GM18526 (cell line): ENCODE measurements around the gene EXTL1.

Experiments used
- POLR2A ChIP-seq: IDR thresholded peaks from 3 replicates; pipeline ENCODE4 v1.6.1; 2011; ENCODE audit not compliant: insufficient read length; ENCODE audit errors: extremely low read depth

The EXTL1 gene

GRCh38 chr1:26029054-26029863 lies 7.7 kb downstream of the EXTL1 start:
- TF ChIP-seq POLR2A: no peak

DNA sequence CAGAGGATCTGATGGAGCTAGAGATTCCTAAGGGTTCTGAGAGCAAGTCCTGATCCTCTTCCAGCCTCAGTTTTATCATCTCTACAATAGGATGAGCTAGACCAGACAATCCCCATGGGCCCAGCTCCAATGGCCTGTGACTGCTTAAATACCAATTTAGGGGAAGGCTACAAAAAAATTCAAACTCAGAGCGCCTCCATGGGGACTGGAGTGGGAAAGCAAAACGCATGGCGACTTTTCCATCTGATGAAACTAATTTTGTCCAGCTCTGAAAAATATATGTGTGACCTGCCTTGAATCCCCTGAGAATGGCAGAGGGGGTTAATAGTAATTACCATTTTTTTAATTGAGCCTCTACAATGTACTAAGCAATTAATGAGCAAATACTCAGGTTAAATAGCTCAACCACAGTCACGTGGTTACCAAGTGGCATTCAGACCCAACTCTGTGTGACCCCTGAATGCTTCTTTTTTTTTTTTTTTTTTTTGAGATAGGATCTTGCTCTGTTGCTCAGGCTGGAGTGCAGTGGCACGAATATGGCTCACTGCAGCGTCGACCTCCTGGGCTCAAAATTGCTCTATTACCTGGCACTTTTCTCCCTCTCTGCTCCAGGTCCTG lies 8.4 kb downstream of the EXTL1 start:
- no peak for TF ChIP-seq POLR2A

- TF ChIP-seq POLR2A: no peak
These were observed 9.6 kb downstream of the EXTL1 start for GRCh38 chr1:26031196-26031595.

GRCh38 chr1:26031611-26032220 lies 10.1 kb downstream of the EXTL1 start:
- TF ChIP-seq POLR2A: no peak

- TF ChIP-seq POLR2A: no peak
These were observed 11.2 kb downstream of the EXTL1 start for GRCh38 chr1:26032656-26033357.

DNA sequence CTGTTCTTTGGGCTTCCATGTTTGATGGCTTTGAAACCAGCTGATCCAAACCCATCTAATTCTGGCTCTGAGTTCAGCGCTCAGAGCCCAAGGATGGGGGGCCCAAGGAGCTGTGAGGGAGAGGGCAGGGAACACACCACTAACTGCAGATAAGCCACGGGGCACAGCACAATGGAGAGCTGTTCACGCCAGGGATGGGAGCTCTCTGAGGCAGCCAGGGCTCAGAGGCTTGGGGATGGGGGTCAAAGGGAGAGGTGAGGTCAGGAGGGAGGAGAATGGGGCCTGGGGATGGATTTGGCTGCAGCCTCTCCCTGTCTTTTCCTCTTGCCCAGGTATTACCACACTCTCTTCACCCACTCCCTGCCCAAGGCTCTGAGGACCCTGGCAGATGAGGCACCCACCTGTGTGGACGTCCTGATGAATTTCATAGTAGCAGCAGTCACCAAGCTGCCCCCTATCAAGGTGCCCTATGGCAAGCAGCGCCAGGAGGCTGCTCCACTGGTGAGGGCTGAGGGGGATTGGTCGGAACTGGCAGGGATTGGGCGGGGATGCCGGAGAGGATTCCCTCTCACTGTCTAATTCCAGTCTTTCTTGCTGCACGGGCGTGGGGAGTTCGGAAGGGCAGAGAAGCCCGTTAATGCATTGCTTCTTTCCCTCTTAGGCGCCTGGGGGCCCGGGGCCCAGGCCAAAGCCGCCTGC lies 13.1 kb downstream of the EXTL1 start:
- no peak for TF ChIP-seq POLR2A

DNA sequence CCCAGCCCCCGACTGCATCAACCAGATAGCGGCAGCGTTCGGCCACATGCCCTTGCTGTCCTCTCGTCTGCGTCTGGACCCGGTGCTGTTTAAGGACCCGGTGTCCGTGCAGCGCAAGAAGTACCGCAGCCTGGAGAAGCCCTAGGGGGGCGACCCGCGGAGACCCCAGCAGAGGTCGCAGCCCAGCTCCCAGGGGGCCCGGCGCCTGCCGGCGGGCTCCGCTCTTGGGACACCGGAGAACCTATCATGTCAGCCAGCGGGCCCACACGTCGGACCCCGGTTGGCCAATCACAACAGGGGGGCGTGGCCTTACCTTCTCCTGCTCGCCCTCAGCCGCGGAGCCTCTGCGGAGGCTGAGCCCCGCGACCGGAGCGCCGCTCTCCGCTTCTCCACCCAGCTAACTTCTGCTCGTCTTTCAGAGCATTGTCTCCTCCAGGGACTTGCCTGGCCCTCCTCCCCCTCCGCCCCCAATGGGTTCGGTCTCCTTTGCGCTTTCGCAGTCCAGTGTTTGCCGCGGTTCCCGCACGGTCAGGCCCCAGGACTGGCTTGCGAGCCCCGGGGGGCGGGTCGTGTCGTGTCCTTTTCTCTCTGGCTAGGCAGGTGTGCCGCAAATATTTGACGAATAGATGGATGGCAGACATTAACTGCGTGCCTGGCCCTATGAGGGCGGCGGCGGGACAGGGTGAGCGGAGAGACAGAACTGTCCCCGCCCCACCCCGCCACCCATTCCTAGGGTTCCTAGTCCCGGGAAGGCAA lies 13.8 kb downstream of the EXTL1 start:
- no peak for TF ChIP-seq POLR2A

- no peak for TF ChIP-seq POLR2A
These were observed 14.6 kb downstream of the EXTL1 start for GRCh38 chr1:26035959-26036755.

GRCh38 chr1:26036756-26037281 lies 15.2 kb downstream of the EXTL1 start:
- no peak for TF ChIP-seq POLR2A

GRCh38 chr1:26037904-26038303 lies 16.3 kb downstream of the EXTL1 start:
- no peak for TF ChIP-seq POLR2A

- TF ChIP-seq POLR2A: no peak
These were observed 16.9 kb downstream of the EXTL1 start for GRCh38 chr1:26038477-26038876.

DNA sequence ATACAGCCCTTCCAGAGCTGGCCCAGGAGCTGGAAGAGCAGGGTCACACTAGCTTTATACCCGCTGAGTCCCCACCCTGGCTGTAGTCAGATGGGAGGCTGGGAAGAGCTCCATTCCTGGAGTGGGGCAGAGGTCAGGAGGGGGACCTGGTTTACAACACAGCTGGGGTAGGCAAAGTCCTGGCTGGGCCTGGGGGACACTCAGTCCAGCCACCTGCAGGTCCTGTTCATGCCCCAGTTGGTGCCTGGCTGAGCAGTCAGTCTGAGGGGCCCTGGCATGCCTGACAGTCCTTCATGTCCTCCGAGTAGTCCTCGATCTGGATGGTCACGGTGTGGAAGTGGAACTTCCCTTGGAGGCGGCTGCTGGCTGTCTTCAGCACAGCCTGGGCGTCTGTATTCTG lies 17.3 kb downstream of the EXTL1 start:
- TF ChIP-seq POLR2A: no peak

GRCh38 chr1:26041401-26041800 lies 19.8 kb downstream of the EXTL1 start:
- no peak for TF ChIP-seq POLR2A
